Fibroblast of skin of back (primary cell): Measurements from ENCODE around the gene IL17RC.

Experiments
- DNase-seq: peaks from one replicate; pipeline ENCODE4 v3.0.0-alpha.2; 2013

IL17RC gene

GRCh38 chr3:9947025-9947995, 30.4 kb downstream of the IL17RC start:
- DNase-seq: peak; percentile 80

DNA sequence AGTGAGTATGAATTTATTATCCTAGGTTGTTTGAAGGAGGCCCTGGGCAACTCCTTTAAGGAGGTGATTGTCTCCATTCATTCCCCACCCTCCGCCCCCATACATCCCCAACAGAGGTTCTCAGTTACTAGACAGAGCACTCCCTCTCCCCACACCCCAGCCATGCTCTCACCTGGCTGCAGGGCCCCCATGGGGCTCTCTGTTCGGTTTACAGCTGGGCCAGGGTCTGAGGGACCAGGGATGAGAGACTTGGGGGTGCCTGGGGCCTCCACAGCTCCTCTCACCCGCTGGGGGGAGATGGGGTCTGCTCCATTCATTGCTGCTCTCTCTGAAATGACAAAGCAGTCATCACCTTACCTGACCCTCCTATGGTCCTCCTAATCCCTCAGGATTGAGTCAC, 31.7 kb downstream of the IL17RC start:
- DNase-seq: no peak

- DNase-seq: no peak
These were observed 32.2 kb downstream of the IL17RC start for GRCh38 chr3:9949115-9949514.

DNA sequence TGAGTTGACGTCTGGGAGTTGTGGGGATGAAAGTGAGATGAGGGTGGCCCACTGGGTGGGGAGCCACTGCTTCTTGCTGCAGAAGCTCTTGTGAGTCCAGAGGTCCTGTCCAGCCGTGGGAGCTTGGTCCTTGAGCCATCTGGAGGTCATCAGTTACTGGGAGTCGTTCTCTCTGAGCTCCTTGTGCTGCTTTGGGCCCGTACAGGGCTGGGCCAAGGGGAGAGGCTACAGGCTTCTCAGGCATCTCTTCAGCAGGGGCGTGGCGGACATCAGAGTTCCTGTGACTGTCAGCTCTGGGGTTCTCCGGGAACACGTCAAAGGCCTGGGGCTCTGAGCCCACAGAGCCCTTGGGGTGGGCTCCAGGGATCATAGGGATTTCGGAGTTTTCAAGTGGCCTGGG, 32.7 kb downstream of the IL17RC start:
- no peak for DNase-seq

DNA sequence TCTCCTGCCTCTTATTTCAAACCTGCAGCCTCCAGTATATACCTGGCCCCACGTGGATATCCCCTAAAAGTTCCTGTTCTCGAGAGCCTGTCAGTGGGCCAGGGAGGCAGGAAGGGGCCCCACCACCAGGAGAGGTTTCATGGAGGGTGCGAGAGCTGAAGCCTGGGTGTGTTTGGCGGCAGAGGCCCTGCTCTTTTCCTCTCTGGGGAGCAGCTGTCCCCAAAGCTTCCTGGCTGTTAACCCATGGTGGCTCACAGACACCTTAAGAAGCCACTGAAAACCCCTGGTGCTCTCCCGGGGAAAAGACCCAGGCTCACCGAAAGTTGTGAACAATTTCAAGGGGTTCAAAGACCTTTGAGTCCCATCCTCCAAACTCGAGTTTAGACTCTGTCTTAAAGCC, 34.2 kb downstream of the IL17RC start:
- DNase-seq: no peak

- no peak for DNase-seq
These were observed 34.7 kb downstream of the IL17RC start for GRCh38 chr3:9951598-9951961.

- peak; percentile 35 for DNase-seq
These were observed 35.3 kb downstream of the IL17RC start, which contains the start of gene PRRT3 for GRCh38 chr3:9951962-9952805. TSS of gene PRRT3 (minus strand) at chr3:9952408. CDS start at chr3:9950115, 2,293 bp downstream.

DNA sequence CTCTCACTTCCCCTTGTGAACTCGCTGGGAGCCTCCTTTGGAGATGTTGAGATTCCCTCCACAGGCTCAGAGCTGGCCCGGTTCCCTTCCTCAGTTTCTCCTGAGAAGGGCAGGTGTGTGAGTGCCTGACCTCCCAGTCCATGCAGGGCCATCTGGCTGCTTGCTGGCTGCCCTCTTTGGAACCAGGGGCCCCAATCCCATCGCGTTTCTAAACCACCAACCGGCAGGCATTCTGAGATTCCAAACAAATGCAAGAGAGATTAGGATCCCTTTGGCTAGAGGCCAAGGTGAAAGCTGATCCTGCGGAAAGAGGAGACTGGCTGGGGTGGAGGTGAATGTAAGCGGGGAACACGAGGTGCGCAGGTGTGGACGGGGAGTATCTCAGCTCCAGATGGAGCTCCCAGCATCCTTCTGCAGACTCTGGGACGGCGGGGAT, 38.2 kb downstream of the IL17RC start:
- no peak for DNase-seq

DNA sequence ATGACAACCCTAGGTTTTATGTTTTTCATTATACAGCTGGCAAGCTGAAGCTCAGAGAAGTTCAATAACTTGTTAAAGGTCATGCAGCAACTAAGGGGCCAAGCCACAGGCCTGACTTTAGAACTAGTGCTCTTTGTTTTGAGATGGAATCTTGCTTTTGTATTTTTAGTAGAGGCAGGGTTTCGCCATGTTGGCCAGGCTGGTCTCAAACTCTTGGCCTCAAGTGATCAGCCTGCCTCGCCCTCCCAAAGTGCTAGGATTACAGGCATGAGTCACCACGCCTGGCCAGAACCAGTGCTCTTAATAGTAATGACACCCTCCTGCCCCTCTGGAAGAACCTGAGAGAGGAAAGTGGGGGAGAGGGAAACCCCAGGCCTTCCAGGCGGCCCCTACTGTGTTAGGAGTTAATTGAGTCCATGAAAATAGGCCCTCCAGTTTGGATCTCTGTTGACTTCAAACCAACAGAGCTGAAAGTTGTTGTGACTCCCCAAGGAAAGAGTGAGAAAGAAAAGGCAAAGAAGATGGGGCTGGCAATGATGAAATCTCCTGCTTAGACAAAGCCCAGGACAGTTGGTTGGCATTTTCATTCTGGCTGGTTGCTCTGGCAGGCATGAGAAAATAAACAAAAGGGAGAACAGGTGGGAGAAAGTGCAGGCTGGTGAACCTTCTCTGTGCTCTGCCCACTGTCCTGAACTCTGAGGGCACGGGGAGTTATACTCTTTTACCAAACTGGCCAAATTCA, 38.9 kb downstream of the IL17RC start:
- no peak for DNase-seq

DNA sequence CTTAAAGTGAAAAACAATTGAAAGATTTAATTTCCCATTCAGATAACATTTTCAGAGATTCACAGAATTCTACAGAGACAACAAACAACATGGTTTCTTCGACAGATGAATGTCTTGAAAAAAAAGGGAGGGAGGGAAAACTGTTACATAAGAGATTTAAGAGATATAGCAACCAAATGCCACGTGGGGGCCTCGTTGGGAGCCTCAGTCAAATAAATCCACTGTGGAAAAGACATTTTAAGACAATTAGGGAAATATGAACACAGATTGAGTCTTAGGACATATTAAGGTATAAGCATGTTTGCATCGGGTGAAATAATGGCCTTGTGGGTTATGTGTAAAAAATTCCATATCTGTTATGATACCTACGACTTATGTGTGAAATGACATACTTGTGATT, 40.3 kb downstream of the IL17RC start:
- DNase-seq: peak; percentile 14

DNA sequence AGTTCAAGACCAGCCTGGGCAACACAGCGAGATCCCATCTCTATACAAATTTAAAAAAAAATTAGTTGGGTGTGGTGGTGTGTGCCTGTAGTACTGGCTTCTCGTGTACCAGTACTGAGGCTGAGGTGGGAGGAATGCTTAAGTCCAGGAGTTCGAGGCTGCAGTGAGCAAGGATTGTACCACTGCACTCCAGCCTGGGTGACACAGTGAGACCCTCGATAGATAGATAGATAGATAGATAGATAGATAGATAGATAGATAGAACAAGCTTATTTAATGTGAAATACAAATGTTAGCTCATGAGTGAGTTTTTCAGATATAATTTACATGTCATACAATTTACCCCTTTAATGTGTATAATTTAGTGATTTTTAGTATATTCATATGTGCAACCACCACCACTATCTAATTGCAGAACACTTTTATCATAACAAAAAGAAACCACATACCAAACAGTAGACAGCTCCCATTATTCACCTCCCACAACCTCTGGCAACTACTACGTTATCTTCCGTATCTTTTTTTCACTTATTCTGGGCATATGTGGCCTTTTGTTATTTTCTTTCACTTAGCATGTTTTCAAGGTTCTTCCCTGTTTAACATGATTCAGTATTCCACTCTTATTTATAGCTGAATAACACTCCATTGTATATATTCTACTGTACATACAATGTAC, 48.4 kb downstream of the IL17RC start:
- no peak for DNase-seq

DNA sequence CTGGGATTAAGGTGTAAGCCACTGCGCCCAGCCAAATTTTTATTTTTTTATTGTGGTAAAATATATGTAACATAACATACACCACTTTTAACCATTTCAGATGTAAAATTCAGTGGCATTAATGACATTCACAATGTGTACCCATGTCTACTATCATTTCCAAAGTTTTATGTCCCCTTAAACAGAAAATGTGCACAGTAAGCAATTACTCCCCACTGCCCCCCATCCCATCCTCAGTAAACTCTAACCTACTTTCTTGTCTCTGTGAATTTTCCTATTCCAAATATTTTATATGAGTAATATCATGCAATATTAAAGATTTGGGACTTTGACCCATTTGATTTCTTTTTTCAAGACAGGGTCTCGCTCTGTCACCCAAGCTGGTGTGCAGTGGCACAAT, 49.9 kb downstream of the IL17RC start:
- no peak for DNase-seq

GRCh38 chr3:9969632-9970019, 52.7 kb downstream of the IL17RC start:
- DNase-seq: no peak

GRCh38 chr3:9970020-9970652, 53.2 kb downstream of the IL17RC start:
- DNase-seq: peak; percentile 18

DNA sequence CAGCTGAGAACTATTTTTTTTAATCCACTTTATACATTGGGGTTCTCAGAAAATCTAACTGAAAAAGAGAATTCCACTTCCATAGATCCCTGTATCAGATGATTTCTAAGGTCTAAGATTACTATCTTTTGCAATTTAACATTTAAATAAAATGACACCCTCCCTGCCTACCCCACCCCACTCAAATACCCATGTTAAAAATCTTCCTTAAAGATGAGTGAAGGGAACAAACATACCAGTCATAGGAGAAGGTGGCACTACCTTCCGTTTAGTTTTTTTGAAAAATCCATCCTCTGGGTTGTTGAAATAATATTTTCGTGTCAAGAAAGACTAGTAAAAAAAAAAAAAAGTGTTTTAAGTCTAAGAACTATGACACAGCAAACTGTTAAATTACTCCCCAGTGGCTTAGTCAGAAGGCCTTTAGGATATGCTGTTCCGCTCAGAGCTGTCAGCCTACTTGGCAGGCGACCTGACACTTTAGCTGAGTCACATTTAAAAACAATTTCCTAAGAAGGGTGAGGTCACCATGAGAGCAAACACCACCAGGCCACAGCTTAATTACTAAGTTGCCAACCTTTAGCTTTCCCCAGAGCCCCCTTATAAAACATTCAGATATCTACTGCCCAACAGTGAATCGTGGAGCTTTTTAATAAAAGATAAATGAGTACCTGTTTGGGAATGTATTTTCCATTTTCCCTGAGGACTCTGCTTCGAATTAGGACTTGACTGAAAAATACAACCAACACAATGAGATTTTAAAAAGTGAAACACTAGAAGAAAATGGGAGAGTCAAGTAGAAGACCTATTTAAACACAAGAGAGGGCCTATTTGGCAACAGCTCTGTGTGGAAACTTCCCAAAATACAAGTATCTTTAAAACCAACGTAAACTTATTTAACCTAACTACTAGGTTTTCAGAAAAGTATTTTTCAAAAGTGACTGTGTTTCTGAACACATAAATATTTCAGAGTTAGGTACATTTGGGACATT, 60.1 kb downstream of the IL17RC start:
- DNase-seq: peak; percentile 98

DNA sequence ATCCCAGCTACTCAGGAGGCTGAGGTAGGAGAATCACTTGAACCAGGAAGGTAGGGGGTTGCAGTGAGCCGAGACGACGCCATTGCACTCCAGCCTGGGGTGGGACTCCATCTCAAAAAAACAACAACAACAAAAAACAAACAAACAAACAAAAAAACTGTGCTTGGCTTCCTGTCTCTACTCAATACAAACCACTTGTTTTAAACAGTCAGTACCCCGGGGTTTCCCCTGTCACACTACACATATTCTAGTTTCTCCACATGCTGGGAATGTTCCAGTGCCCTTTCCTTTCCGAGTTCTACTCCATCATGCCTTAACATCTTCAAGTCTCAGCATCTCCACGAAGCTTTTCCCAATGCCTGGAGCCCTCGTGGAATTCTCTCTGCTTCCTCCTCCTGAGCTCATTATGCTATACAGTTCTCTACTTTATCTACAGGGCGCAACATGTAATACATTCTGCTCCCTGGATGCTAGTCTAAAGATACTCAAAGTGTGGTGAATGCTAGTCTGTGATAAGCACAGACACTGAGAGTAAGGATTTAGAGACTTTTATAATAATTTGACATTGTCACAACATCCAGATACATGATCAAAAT, 61.9 kb downstream of the IL17RC start:
- no peak for DNase-seq

- DNase-seq: no peak
These were observed 63.4 kb downstream of the IL17RC start for GRCh38 chr3:9980251-9980650.
